Glutamatergic neuron (in vitro differentiated cells): Measurements from ENCODE around the gene GSTM4. TPM values are rescaled to one million over a fixed set of nuclear protein-coding genes. Genes with fewer than 3 reads are reported as not detected.
A peak's percentile ranks its signal among the peaks of the same experiment; 100 is the strongest.

Source experiments
- DNase-seq: peaks from one replicate; pipeline ENCODE4 v3.0.0; 2022
- H3K27ac Mint-ChIP-seq: one replicate; pipeline ENCODE4 v1.8.0; 2020; ENCODE audit warnings: mild to moderate bottlenecking, mixed read lengths, inconsistent platforms; ENCODE audit not compliant: unreplicated experiment
- H3K27me3 Mint-ChIP-seq: one replicate; pipeline ENCODE4 v1.8.0; 2020; ENCODE audit warnings: mild to moderate bottlenecking, moderate library complexity, mixed read lengths, inconsistent platforms; ENCODE audit not compliant: unreplicated experiment
- H3K36me3 Mint-ChIP-seq: one replicate; pipeline ENCODE4 v1.8.0; 2020; ENCODE audit warnings: mild to moderate bottlenecking, mixed read lengths, inconsistent platforms; ENCODE audit not compliant: unreplicated experiment
- H3K4me1 Mint-ChIP-seq: one replicate; pipeline ENCODE4 v1.8.0; 2020; ENCODE audit warnings: mild to moderate bottlenecking, low read depth, mixed read lengths, inconsistent platforms; ENCODE audit not compliant: unreplicated experiment
- H3K4me3 Mint-ChIP-seq: one replicate; pipeline ENCODE4 v1.8.0; 2020; ENCODE audit warnings: mild to moderate bottlenecking, mixed read lengths, inconsistent platforms; ENCODE audit not compliant: unreplicated experiment
- H3K9me3 Mint-ChIP-seq: one replicate; pipeline ENCODE4 v1.8.0; 2020; ENCODE audit warnings: mild to moderate bottlenecking, moderate library complexity, mixed read lengths, inconsistent platforms; ENCODE audit not compliant: unreplicated experiment
- total RNA-seq: library from RNA; stranded (reverse); fragmentation: NEBNext Ultra II Directional; extraction: Animal tissue kit (Norgen Biotek cat#: 25700); gene quantifications from one replicate; pipeline ENCODE4 v1.2.1, GENCODE V29; 2021; ENCODE audit not compliant: unreplicated experiment
- TF ChIP-seq, protein P1 (sequence below): fragments of 200-600 bp; sonication (generic); IDR thresholded peaks from one replicate; pipeline ENCODE4 v1.5.0; 2021; ENCODE audit not compliant: partially characterized antibody, unreplicated experiment

The GSTM4 gene
- total RNA-seq, 1 donor from 2014 or later: 12.3 TPM

DNA sequence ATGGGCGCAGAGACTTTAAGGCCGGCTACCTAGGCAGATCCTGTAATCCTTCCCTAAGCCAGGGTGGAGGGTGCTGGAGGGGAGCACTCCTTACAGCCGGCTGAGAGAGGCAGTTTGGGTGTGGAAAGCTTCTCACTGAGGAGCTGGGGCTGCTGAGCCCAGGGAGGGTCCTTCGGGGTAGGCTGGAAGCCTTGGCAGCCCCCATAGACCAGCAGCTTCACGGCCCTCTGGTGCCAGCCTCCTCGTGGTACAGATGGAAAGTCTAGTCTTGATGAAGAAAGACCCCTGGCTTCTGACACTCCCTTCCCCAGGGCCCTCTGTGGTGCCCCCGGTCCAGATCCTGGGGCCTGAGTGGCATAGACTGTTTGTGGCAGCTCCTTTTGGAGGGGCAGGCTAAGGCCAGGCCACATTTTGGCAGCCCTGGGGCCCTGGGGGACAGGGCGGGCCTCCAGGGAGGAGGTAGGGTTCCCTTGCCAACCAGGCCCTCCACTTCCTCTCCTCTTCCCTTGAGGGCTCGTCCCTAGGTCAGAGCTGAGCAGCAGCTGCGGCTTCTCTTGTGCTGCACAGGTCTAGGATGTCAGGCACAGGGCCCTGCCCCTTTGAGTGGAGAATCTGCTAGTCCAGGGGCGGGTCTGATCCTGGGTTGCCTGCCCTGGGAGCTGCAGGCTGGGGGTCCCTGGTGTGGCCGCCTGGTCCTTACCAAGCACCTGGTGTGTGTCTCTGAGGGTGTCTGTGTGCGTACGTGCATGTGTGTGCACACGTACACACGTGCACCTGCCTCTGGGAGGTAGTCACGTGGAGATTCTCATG lies 31.5 kb upstream of the GSTM4 start:
- Mint-ChIP-seq H3K27ac (peak overlapping the region; percentile 48), H3K27me3 (peaks cover 8% of the 10 kb centered on the region), H3K4me3 (no peak overlapping the region), H3K36me3 (no peaks in the 10 kb centered on the region), H3K4me1 (peaks cover 19% of the 10 kb centered on the region), H3K9me3 (peaks cover 4% of the 10 kb centered on the region)
- DNase-seq: peak; percentile 43
- TF ChIP-seq, protein P1, sequence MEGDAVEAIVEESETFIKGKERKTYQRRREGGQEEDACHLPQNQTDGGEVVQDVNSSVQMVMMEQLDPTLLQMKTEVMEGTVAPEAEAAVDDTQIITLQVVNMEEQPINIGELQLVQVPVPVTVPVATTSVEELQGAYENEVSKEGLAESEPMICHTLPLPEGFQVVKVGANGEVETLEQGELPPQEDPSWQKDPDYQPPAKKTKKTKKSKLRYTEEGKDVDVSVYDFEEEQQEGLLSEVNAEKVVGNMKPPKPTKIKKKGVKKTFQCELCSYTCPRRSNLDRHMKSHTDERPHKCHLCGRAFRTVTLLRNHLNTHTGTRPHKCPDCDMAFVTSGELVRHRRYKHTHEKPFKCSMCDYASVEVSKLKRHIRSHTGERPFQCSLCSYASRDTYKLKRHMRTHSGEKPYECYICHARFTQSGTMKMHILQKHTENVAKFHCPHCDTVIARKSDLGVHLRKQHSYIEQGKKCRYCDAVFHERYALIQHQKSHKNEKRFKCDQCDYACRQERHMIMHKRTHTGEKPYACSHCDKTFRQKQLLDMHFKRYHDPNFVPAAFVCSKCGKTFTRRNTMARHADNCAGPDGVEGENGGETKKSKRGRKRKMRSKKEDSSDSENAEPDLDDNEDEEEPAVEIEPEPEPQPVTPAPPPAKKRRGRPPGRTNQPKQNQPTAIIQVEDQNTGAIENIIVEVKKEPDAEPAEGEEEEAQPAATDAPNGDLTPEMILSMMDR: no peak

GRCh38 chr1:109625176-109625575 lies 30.7 kb upstream of the GSTM4 start:
- H3K27ac Mint-ChIP-seq: no peak overlapping the region
- DNase-seq: no peak
- TF ChIP-seq, protein P1: no peak
- no peaks in the 10 kb centered on the region for H3K36me3 Mint-ChIP-seq
- H3K4me3 Mint-ChIP-seq: peak overlapping the region; percentile 55
- H3K4me1 Mint-ChIP-seq: peaks cover 19% of the 10 kb centered on the region
- H3K27me3 Mint-ChIP-seq: peaks cover 7% of the 10 kb centered on the region
- peaks cover 7% of the 10 kb centered on the region for H3K9me3 Mint-ChIP-seq

DNA sequence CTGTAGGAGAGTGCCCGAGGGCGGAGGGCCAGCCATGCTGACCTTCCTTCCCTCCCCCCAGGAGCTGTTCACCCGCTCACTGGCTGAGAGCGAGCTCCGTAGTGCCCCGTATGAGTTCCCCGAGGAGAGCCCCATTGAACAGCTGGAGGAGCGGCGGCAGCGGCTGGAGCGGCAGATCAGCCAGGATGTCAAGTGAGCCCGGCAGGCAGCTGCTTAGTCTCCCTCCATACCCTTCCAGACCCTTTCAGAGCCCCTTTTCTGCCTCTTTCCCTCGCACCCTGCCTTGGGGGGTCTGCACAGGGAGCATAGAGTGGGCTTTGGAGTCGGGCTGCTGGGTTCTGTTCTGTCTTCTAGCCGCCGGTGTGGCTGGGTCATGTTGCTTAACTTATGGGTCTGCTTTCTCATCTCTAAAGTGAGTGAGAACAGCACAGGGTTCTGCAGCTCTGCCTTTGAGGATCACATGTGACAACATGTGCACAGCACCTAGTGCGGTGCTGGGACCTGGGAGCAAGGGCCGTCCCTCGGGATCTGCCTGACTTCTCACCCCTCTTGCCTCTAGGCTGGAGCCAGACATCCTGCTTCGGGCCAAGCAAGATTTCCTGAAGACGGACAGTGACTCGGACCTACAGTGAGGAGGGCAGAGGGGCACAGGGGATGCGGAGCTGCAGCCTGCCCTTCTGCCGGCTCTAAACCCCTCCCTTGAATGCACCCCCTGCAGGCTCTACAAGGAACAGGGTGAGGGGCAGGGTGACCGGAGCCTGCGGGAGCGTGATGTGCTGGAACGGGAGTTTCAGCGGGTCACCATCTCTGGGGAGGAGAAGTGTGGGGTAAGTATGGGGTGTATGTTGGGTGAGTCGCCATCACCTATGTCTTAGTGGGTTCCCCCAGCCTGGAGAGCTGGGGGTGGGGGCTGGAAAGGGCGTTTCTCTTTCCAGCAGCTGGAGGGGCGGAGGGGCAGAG lies 30.0 kb upstream of the GSTM4 start:
- Mint-ChIP-seq H3K4me1 (peaks cover 19% of the 10 kb centered on the region), H3K9me3 (peaks cover 7% of the 10 kb centered on the region), H3K36me3 (no peaks in the 10 kb centered on the region), H3K27ac (peak overlapping the region; percentile 52), H3K27me3 (peaks cover 7% of the 10 kb centered on the region), H3K4me3 (peak overlapping the region; percentile 55)
- TF ChIP-seq, protein P1: no peak
- peak; percentile 55 for DNase-seq

GRCh38 chr1:109626682-109627408 lies 29.1 kb upstream of the GSTM4 start:
- Mint-ChIP-seq H3K27me3 (peaks cover 7% of the 10 kb centered on the region), H3K27ac (no peak overlapping the region), H3K4me1 (peaks cover 16% of the 10 kb centered on the region), H3K36me3 (no peaks in the 10 kb centered on the region), H3K4me3 (no peak overlapping the region), H3K9me3 (peaks cover 9% of the 10 kb centered on the region)
- TF ChIP-seq, protein P1: no peak
- no peak for DNase-seq
